Panc1 (cell line): ENCODE data around the gene MYADML2. TPM values are rescaled to one million over a fixed set of nuclear protein-coding genes. Genes with fewer than 3 reads are reported as not detected.
"Not testable (repeated sequence)": the region's sequence is repeated elsewhere in the genome, so short reads cannot be mapped to it uniquely, and the experiment has no call there.

ENCODE experiments used
- ATAC-seq: fragments of 200-7000 bp; cut with Tn5 transposase; 2 replicates; pipeline ENCODE4 v1.9.1; 2020; ENCODE audit warnings: mild to moderate bottlenecking, moderate library complexity
- BruUV-seq: library from RNA; stranded (reverse); fragments of 400-500 nt; replicated peaks from 2 replicates; lab custom pipeline; 2021; lab: Mats Ljungman, UMichigan
- CTCF ChIA-PET: fragments of 300-600 bp; sonication (Branson Sonifier 250); formaldehyde crosslinking; loops from one replicate; lab custom pipeline; 2022; ENCODE audit warnings: antibody characterized with exemption; lab: Charles Lee
- POLR2A ChIA-PET: fragments of 300-600 bp; sonication (Branson Sonifier 250); formaldehyde crosslinking; loops from one replicate; lab custom pipeline; 2022; ENCODE audit warnings: antibody characterized with exemption; lab: Charles Lee
- DNase-seq: peaks from one replicate; pipeline ENCODE4 v3.0.0-alpha.2; 2010; ENCODE audit warnings: low read depth, low spot score
- H3K27ac ChIP-seq: 2 replicates; pipeline ENCODE4 v1.5.1; 2011; ENCODE audit warnings: mild to moderate bottlenecking, low read length, inconsistent platforms
- H3K27me3 ChIP-seq: fragments of 200-500 bp; sonication (Bioruptor generic); 2 replicates; pipeline ENCODE4 v1.6.0; 2014; ENCODE audit warnings: low read length, inconsistent platforms; ENCODE audit not compliant: control insufficient read depth, insufficient read depth
- H3K36me3 ChIP-seq: fragments of 200-500 bp; sonication (Bioruptor generic); 2 replicates; pipeline ENCODE4 v1.5.1; 2014; ENCODE audit warnings: inconsistent platforms, mild to moderate bottlenecking, low read length, moderate library complexity; ENCODE audit not compliant: control insufficient read depth, insufficient read depth
- H3K4me1 ChIP-seq: 2 replicates; pipeline ENCODE4 v1.5.1; 2011; ENCODE audit warnings: inconsistent platforms, mild to moderate bottlenecking, low read length, moderate library complexity; ENCODE audit not compliant: control insufficient read depth, insufficient read depth
- H3K4me3 ChIP-seq, 2 experiments: 2 replicates each; pipeline ENCODE4 v1.5.1; 2011 to 2012; ENCODE audit warnings: low read depth in 2 of 2, low read length in 2 of 2, mild to moderate bottlenecking in 2 of 2, inconsistent platforms in 1 of 2, moderate library complexity in 1 of 2
- H3K9me3 ChIP-seq: fragments of 200-500 bp; sonication (Bioruptor generic); 2 replicates; pipeline ENCODE4 v1.5.1; 2014; ENCODE audit warnings: low read depth, mild to moderate bottlenecking, inconsistent platforms, low read length, moderate library complexity; ENCODE audit not compliant: control insufficient read depth, insufficient read depth
- CTCF ChIP-seq: fragments of 450-650 bp; IDR thresholded peaks from 2 replicates; pipeline ENCODE4 v1.5.1; 2017; ENCODE audit warnings: mild to moderate bottlenecking
- POLR2AphosphoS5 ChIP-seq: IDR thresholded peaks from 2 replicates; pipeline ENCODE4 v1.6.1; 2012; ENCODE audit warnings: mild to moderate bottlenecking, low read depth, low read length, moderate library complexity
- REST ChIP-seq, 2 experiments: IDR thresholded peaks; 2 replicates each; pipeline ENCODE4 v1.6.1; 2011 to 2012; ENCODE audit warnings: low read depth in 2 of 2, control low read depth in 1 of 2, low read length in 1 of 2, mild to moderate bottlenecking in 1 of 2, moderate library complexity in 1 of 2; ENCODE audit not compliant: insufficient read depth in 1 of 2
- SIN3A ChIP-seq: IDR thresholded peaks from 2 replicates; pipeline ENCODE4 v1.6.1; 2012; ENCODE audit warnings: low read depth, mild to moderate bottlenecking, low read length, moderate library complexity, borderline replicate concordance; ENCODE audit not compliant: insufficient read depth
- TCF7L2 ChIP-seq: IDR thresholded peaks from 2 replicates; pipeline ENCODE4 v1.6.1; 2011; ENCODE audit warnings: mild to moderate bottlenecking, low read depth, low read length, inconsistent platforms
- in situ Hi-C: cut with HindIII; loops from 2 replicates; pipeline ENCODE4 v1.10.0; 2016; ENCODE audit warnings: low sequenced_read_pairs, low pct_unique_long_range_greater_than_20kb
- intact Hi-C: fragments of 100-400 bp; cut with micrococcal nuclease; formaldehyde crosslinking; loops from one replicate; pipeline ENCODE4 v1.10.0; 2022; ENCODE audit not compliant: unreplicated experiment
- total RNA-seq: library from RNA; stranded (reverse); gene quantifications from one replicate; pipeline ENCODE4 v1.2.1, GENCODE V29; 2021; ENCODE audit not compliant: unreplicated experiment

The MYADML2 gene
- total RNA-seq, 1 experiment from 2014 or later, result not detected

- intact Hi-C loops, result no loop called here
- no peak for ATAC-seq
- no peaks in the 10 kb centered on the region for H3K9me3 ChIP-seq
- peaks cover 6% of the 10 kb centered on the region for H3K4me1 ChIP-seq
- ChIA-PET POLR2A (no interaction called here), CTCF (interaction anchor here (0.7 kb wide), 1 partner anchor 29 kb away, joined by 5 read pairs; no protein-coding TSS in a partner anchor)
- H3K4me3 ChIP-seq, result no peak overlapping the region
- no peak overlapping the region for H3K27ac ChIP-seq
- no TSS peak for BruUV-seq
- TF ChIP-seq POLR2AphosphoS5, result no peak
- TF ChIP-seq TCF7L2, result no peak
- no peak for TF ChIP-seq SIN3A
- TF ChIP-seq REST (IDR thresholded peaks at IDR 0.05; ENCODE audit: insufficient read depth in 1 of 2, low read depth in 2 of 2, low read length in 1 of 2), result no peak
- no peak for TF ChIP-seq CTCF
- H3K27me3 ChIP-seq, result no peaks in the 10 kb centered on the region
- in situ Hi-C loops, result no loop called here
- DNase-seq, result no peak
- no peaks in the 10 kb centered on the region for H3K36me3 ChIP-seq
Observed at GRCh38 chr17:81983011-81983638, 36.1 kb upstream of the MYADML2 start.

GRCh38 chr17:81981511-81981910, 34.5 kb upstream of the MYADML2 start:
- CTCF ChIA-PET, intact Hi-C loops, H3K9me3 ChIP-seq, H3K36me3 ChIP-seq, H3K27ac ChIP-seq, DNase-seq, POLR2A ChIA-PET, H3K4me1 ChIP-seq, H3K27me3 ChIP-seq, H3K4me3 ChIP-seq, BruUV-seq, ATAC-seq, in situ Hi-C loops: not testable (repeated sequence)

GRCh38 chr17:81980707-81981343, 33.8 kb upstream of the MYADML2 start:
- no peak for DNase-seq
- ATAC-seq, result no peak
- H3K36me3 ChIP-seq, result no peaks in the 10 kb centered on the region
- TF ChIP-seq TCF7L2, result no peak
- no peak for TF ChIP-seq CTCF
- no peak for TF ChIP-seq POLR2AphosphoS5
- no peak for TF ChIP-seq SIN3A
- TF ChIP-seq REST (IDR thresholded peaks at IDR 0.05; ENCODE audit: insufficient read depth in 1 of 2, low read depth in 2 of 2, low read length in 1 of 2), result no peak
- H3K9me3 ChIP-seq, result no peaks in the 10 kb centered on the region
- H3K4me1 ChIP-seq, result peaks cover 10% of the 10 kb centered on the region
- no peak overlapping the region for H3K4me3 ChIP-seq
- ChIA-PET POLR2A (no interaction called here), CTCF (no interaction called here)
- H3K27ac ChIP-seq, result no peak overlapping the region
- BruUV-seq, result no TSS peak
- in situ Hi-C loops (no loop called here), intact Hi-C loops (no loop called here)
- H3K27me3 ChIP-seq, result no peaks in the 10 kb centered on the region
